H1 (cell line): ENCODE measurements around the gene NPC1L1. TPM values are rescaled to one million over a fixed set of nuclear protein-coding genes. Genes with fewer than 3 reads are reported as not detected.

Experiments
- JUN ChIP-seq: IDR thresholded peaks from 2 replicates; pipeline ENCODE4 v1.6.1; 2011; ENCODE audit warnings: low read depth, mild to moderate bottlenecking, improper control_type of control experiment, low read length
- SAP30 ChIP-seq: fragments of 300-600 bp; sonication (generic); IDR thresholded peaks from 2 replicates; pipeline ENCODE4 v1.7.1; 2012; ENCODE audit warnings: low read length, moderate library complexity, mild to moderate bottlenecking, inconsistent platforms; ENCODE audit not compliant: insufficient read depth, insufficient replicate concordance
- TCF12 ChIP-seq: IDR thresholded peaks from 2 replicates; pipeline ENCODE4 v1.6.1; 2011; ENCODE audit warnings: low read depth, mild to moderate bottlenecking, low read length
- polyA plus RNA-seq, 7 experiments: library from polyadenylated mRNA; depleted of rRNA in 3 of 7; stranded (reverse) in 5 of 7; unstranded in 2 of 7; fragments of >200 nt in 5 of 7; fragments of 200-250 nt in 2 of 7; gene quantifications; 1 replicate in 5 of 7; 2 replicates in 1 of 7; 4 replicates in 1 of 7; pipeline versions ENCODE4 v1.2.1 to v1.2.3, GENCODE V29; 2011 to 2013; ENCODE audit warnings: missing spikeins in 2 of 7, mixed read lengths in 2 of 7
- total RNA-seq: library from RNA; stranded (reverse); fragmentation: NEBNext Ultra II Directional; extraction: Animal tissue kit (Norgen Biotek cat#: 25700); gene quantifications from 2 replicates; pipeline ENCODE4 v1.2.1, GENCODE V29; 2021
- TF ChIP-seq, protein P1 (sequence below): fragments of 300-600 bp; sonication (generic); IDR thresholded peaks from 2 replicates; pipeline ENCODE4 v1.7.1; 2012; ENCODE audit warnings: low read length, moderate library complexity, mild to moderate bottlenecking, inconsistent platforms; ENCODE audit not compliant: insufficient replicate concordance

Gene NPC1L1
- total and polyA plus RNA-seq, 2 of the 8 experiments (the other 6 are each of a cell fraction or from before 2014, with no cell fraction given), result 0.06 to 0.21 TPM

GRCh38 chr7:44471850-44472249 lies 69.3 kb downstream of the NPC1L1 start (continued):
- TF ChIP-seq TCF12 (no peak), JUN (no peak), SAP30 (no peak)
- TF ChIP-seq, protein P1, sequence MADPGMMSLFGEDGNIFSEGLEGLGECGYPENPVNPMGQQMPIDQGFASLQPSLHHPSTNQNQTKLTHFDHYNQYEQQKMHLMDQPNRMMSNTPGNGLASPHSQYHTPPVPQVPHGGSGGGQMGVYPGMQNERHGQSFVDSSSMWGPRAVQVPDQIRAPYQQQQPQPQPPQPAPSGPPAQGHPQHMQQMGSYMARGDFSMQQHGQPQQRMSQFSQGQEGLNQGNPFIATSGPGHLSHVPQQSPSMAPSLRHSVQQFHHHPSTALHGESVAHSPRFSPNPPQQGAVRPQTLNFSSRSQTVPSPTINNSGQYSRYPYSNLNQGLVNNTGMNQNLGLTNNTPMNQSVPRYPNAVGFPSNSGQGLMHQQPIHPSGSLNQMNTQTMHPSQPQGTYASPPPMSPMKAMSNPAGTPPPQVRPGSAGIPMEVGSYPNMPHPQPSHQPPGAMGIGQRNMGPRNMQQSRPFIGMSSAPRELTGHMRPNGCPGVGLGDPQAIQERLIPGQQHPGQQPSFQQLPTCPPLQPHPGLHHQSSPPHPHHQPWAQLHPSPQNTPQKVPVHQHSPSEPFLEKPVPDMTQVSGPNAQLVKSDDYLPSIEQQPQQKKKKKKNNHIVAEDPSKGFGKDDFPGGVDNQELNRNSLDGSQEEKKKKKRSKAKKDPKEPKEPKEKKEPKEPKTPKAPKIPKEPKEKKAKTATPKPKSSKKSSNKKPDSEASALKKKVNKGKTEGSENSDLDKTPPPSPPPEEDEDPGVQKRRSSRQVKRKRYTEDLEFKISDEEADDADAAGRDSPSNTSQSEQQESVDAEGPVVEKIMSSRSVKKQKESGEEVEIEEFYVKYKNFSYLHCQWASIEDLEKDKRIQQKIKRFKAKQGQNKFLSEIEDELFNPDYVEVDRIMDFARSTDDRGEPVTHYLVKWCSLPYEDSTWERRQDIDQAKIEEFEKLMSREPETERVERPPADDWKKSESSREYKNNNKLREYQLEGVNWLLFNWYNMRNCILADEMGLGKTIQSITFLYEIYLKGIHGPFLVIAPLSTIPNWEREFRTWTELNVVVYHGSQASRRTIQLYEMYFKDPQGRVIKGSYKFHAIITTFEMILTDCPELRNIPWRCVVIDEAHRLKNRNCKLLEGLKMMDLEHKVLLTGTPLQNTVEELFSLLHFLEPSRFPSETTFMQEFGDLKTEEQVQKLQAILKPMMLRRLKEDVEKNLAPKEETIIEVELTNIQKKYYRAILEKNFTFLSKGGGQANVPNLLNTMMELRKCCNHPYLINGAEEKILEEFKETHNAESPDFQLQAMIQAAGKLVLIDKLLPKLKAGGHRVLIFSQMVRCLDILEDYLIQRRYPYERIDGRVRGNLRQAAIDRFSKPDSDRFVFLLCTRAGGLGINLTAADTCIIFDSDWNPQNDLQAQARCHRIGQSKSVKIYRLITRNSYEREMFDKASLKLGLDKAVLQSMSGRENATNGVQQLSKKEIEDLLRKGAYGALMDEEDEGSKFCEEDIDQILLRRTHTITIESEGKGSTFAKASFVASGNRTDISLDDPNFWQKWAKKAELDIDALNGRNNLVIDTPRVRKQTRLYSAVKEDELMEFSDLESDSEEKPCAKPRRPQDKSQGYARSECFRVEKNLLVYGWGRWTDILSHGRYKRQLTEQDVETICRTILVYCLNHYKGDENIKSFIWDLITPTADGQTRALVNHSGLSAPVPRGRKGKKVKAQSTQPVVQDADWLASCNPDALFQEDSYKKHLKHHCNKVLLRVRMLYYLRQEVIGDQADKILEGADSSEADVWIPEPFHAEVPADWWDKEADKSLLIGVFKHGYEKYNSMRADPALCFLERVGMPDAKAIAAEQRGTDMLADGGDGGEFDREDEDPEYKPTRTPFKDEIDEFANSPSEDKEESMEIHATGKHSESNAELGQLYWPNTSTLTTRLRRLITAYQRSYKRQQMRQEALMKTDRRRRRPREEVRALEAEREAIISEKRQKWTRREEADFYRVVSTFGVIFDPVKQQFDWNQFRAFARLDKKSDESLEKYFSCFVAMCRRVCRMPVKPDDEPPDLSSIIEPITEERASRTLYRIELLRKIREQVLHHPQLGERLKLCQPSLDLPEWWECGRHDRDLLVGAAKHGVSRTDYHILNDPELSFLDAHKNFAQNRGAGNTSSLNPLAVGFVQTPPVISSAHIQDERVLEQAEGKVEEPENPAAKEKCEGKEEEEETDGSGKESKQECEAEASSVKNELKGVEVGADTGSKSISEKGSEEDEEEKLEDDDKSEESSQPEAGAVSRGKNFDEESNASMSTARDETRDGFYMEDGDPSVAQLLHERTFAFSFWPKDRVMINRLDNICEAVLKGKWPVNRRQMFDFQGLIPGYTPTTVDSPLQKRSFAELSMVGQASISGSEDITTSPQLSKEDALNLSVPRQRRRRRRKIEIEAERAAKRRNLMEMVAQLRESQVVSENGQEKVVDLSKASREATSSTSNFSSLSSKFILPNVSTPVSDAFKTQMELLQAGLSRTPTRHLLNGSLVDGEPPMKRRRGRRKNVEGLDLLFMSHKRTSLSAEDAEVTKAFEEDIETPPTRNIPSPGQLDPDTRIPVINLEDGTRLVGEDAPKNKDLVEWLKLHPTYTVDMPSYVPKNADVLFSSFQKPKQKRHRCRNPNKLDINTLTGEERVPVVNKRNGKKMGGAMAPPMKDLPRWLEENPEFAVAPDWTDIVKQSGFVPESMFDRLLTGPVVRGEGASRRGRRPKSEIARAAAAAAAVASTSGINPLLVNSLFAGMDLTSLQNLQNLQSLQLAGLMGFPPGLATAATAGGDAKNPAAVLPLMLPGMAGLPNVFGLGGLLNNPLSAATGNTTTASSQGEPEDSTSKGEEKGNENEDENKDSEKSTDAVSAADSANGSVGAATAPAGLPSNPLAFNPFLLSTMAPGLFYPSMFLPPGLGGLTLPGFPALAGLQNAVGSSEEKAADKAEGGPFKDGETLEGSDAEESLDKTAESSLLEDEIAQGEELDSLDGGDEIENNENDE, result no peak
